Endothelial cell of umbilical vein (primary cell): ENCODE data around the gene CAV2. TPM values are rescaled to one million over a fixed set of nuclear protein-coding genes. Genes with fewer than 3 reads are reported as not detected.

Experiments used
- BruUV-seq: library from RNA; stranded (reverse); fragments of 400-500 nt; replicated peaks from 2 replicates; lab custom pipeline; 2021; lab: Mats Ljungman, UMichigan
- CTCF ChIA-PET: fragments of 300-600, 350-600 bp; sonication (Branson Sonifier 250); formaldehyde crosslinking; loops from one replicate; lab custom pipeline; 2021; ENCODE audit warnings: antibody characterized with exemption, inconsistent platforms; lab: Charles Lee
- POLR2A ChIA-PET: fragments of 300-600, 350-600 bp; sonication (Branson Sonifier 250); formaldehyde crosslinking; loops from one replicate; lab custom pipeline; 2021; ENCODE audit warnings: antibody characterized with exemption, inconsistent platforms; lab: Charles Lee
- DNase-seq: peaks from one replicate; pipeline ENCODE4 v3.0.0-alpha.2; 2011; ENCODE audit warnings: low read depth, low spot score
- FAIRE-seq: peaks from 2 replicates; lab custom pipeline; 2011; peaks lifted over from hg19 to GRCh38; lab: Jason Lieb, UNC
- H2AFZ ChIP-seq: 2 replicates; pipeline ENCODE4 v1.6.0; 2012; ENCODE audit warnings: low read depth, low read length, control low read depth, inconsistent platforms
- H3K27ac ChIP-seq: 2 replicates; pipeline ENCODE4 v1.5.1; 2011; ENCODE audit warnings: low read depth, mild to moderate bottlenecking, control low read depth, low read length, moderate library complexity; ENCODE audit not compliant: insufficient read depth
- H3K27me3 ChIP-seq, 2 experiments: 2 replicates each; pipeline versions ENCODE4 v1.6.0 to v1.6.1; 2011; ENCODE audit warnings: low read length in 2 of 2, mixed read lengths in 1 of 2; ENCODE audit not compliant: control insufficient read depth in 2 of 2, insufficient read depth in 2 of 2
- H3K36me3 ChIP-seq, 2 experiments: 2 replicates in 1 of 2; 3 replicates in 1 of 2; pipeline ENCODE4 v1.5.1; 2011; ENCODE audit warnings: low read length in 2 of 2, mild to moderate bottlenecking in 1 of 2, moderate library complexity in 1 of 2; ENCODE audit not compliant: control insufficient read depth in 2 of 2, insufficient read depth in 2 of 2; ENCODE audit errors: extremely low read depth in 1 of 2
- H3K4me1 ChIP-seq: 3 replicates; pipeline ENCODE4 v1.5.1; 2011; ENCODE audit warnings: mild to moderate bottlenecking, low read length; ENCODE audit not compliant: control insufficient read depth, insufficient read depth; ENCODE audit errors: extremely low read depth
- H3K4me2 ChIP-seq: 2 replicates; pipeline ENCODE4 v1.6.1; 2011; ENCODE audit warnings: low read length, control low read depth, mixed read lengths; ENCODE audit not compliant: insufficient read depth
- H3K4me3 ChIP-seq, 3 experiments: fragments of 200-600 bp in 1 of 3; sonication (generic), shearing (Covaris generic) in 1 of 3; replicated peaks in 1 of 3; 2 replicates each; pipeline ENCODE4 v1.5.1; 2011 to 2016; ENCODE audit warnings: control low read depth in 3 of 3, low read length in 3 of 3, mild to moderate bottlenecking in 2 of 3, inconsistent platforms in 1 of 3, low read depth in 1 of 3, moderate library complexity in 1 of 3; ENCODE audit not compliant: insufficient read depth in 1 of 3
- H3K79me2 ChIP-seq: 2 replicates; pipeline ENCODE4 v1.6.0; 2012; ENCODE audit warnings: low read length, inconsistent platforms; ENCODE audit not compliant: control insufficient read depth, insufficient read depth
- H3K9ac ChIP-seq: replicated peaks from 2 replicates; pipeline ENCODE3; 2011; ENCODE audit warnings: low read length, control low read depth; ENCODE audit not compliant: insufficient read depth; ENCODE audit errors: extremely low read depth
- H3K9me1 ChIP-seq: replicated peaks from 3 replicates; pipeline ENCODE4 v1.6.0; 2011; ENCODE audit warnings: mild to moderate bottlenecking, low read length; ENCODE audit not compliant: control insufficient read depth, insufficient read depth; ENCODE audit errors: extremely low read depth
- H3K9me3 ChIP-seq: replicated peaks from 2 replicates; pipeline ENCODE4 v1.5.1; 2012; ENCODE audit warnings: low read length, inconsistent platforms; ENCODE audit not compliant: control insufficient read depth, insufficient read depth
- H4K20me1 ChIP-seq: replicated peaks from 2 replicates; pipeline ENCODE3; 2011; ENCODE audit warnings: mild to moderate bottlenecking, low read length; ENCODE audit not compliant: control insufficient read depth, insufficient read depth; ENCODE audit errors: extremely low read depth
- EZH2 ChIP-seq: IDR thresholded peaks from 2 replicates; pipeline ENCODE4 v1.6.1; 2012; ENCODE audit warnings: borderline replicate concordance, low read depth, mild to moderate bottlenecking, moderate library complexity, low read length, inconsistent platforms; ENCODE audit not compliant: severe bottlenecking
- FOS ChIP-seq: IDR thresholded peaks from 2 replicates; pipeline ENCODE4 v1.6.1; 2011; ENCODE audit warnings: mild to moderate bottlenecking, low read length, moderate library complexity, borderline replicate concordance; ENCODE audit not compliant: insufficient read depth
- GATA2 ChIP-seq: IDR thresholded peaks from 2 replicates; pipeline ENCODE4 v1.7.0; 2011; ENCODE audit warnings: low read depth, mild to moderate bottlenecking, moderate library complexity, mixed read lengths, low read length; ENCODE audit not compliant: insufficient read length, insufficient read depth
- JUN ChIP-seq: IDR thresholded peaks from 2 replicates; pipeline ENCODE4 v1.6.1; 2011; ENCODE audit warnings: borderline replicate concordance, low read depth; ENCODE audit not compliant: insufficient read length, insufficient read depth
- MAX ChIP-seq: IDR thresholded peaks from 2 replicates; pipeline ENCODE4 v1.6.1; 2011; ENCODE audit not compliant: insufficient read depth, insufficient read length
- MYC ChIP-seq: IDR thresholded peaks from one replicate; pipeline ENCODE4 v1.6.1; 2011; ENCODE audit warnings: mild to moderate bottlenecking, low read depth, low read length
- POLR2A ChIP-seq: IDR thresholded peaks from 2 replicates; pipeline ENCODE4 v1.6.1; 2012; ENCODE audit warnings: low read depth, mild to moderate bottlenecking, control low read depth, low read length
- POLR2AphosphoS5 ChIP-seq: IDR thresholded peaks from 2 replicates; pipeline ENCODE4 v1.6.1; 2012; ENCODE audit warnings: low read depth, mild to moderate bottlenecking, control low read depth, low read length, moderate library complexity; ENCODE audit not compliant: insufficient read depth
- dilution Hi-C: fragments of 300-500 bp; cut with MboI; formaldehyde crosslinking; loops from one replicate; pipeline ENCODE4 v1.15.0; 2019; ENCODE audit warnings: low sequenced_read_pairs; ENCODE audit not compliant: extremely low pct_ligation_motif_present
- intact Hi-C: fragments of 100-400 bp; cut with micrococcal nuclease; formaldehyde crosslinking; loops from one replicate; pipeline ENCODE4 v1.10.0; 2022
- polyA plus RNA-seq, 4 experiments: library from polyadenylated mRNA; depleted of rRNA in 3 of 4; stranded (reverse) in 3 of 4; unstranded in 1 of 4; fragments of >200 nt; gene quantifications; 2 replicates each; pipeline versions ENCODE4 v1.2.1 to v1.2.3, GENCODE V29; 2011 to 2012; ENCODE audit warnings: missing spikeins in 1 of 4
- total RNA-seq: library from RNA; stranded (reverse); gene quantifications from 2 replicates; pipeline ENCODE4 v1.2.3, GENCODE V29; 2021
- TF ChIP-seq, protein P1 (sequence below), 2 donors: IDR thresholded peaks; 1 replicate in 1 of 2; 2 replicates in 1 of 2; pipeline ENCODE4 v1.5.1; 2011; ENCODE audit warnings: low read length in 2 of 2, mild to moderate bottlenecking in 2 of 2, moderate library complexity in 2 of 2, control low read depth in 1 of 2, inconsistent platforms in 1 of 2, low read depth in 1 of 2; ENCODE audit not compliant: insufficient read depth in 1 of 2; ENCODE audit errors: extremely low read depth in 1 of 2

The CAV2 gene
- total and polyA plus RNA-seq, 2 donors (not counting 3 experiments of a cell fraction or from before 2014, with no cell fraction given), result 179 to 327 TPM

DNA sequence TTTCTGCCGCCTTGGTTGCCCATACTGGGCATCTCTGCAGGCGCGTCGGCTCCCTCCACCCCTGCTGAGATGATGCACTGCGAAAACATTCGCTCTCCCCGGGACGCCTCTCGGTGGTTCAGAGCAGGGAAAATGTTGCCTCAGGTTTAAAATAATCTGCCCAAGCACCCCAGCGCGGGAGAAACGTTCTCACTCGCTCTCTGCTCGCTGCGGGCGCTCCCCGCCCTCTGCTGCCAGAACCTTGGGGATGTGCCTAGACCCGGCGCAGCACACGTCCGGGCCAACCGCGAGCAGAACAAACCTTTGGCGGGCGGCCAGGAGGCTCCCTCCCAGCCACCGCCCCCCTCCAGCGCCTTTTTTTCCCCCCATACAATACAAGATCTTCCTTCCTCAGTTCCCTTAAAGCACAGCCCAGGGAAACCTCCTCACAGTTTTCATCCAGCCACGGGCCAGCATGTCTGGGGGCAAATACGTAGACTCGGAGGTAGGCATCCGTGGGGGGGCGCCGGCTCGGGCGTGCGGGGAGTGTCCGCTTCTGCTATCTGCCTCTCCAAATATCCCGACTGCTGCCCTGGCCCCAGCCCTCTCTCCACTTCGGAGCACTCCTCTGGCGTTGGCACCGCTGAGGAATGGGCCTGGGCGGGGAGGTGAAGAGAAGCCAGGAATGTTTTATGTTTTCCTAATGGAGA, 25.2 kb downstream of the CAV2 start, which contains the start of gene CAV1:
Gene CAV1, plus strand, starts transcription at position 428 of the 689 bp plus-strand sequence. Its CDS starts 27 bp downstream, at position 455.
- no peak for TF ChIP-seq EZH2
- TF ChIP-seq POLR2A, result peak; percentile 82
- peak; percentile 17 for TF ChIP-seq JUN
- TF ChIP-seq POLR2AphosphoS5, result peak; percentile 93
- no peak for TF ChIP-seq GATA2
- TF ChIP-seq, protein P1, sequence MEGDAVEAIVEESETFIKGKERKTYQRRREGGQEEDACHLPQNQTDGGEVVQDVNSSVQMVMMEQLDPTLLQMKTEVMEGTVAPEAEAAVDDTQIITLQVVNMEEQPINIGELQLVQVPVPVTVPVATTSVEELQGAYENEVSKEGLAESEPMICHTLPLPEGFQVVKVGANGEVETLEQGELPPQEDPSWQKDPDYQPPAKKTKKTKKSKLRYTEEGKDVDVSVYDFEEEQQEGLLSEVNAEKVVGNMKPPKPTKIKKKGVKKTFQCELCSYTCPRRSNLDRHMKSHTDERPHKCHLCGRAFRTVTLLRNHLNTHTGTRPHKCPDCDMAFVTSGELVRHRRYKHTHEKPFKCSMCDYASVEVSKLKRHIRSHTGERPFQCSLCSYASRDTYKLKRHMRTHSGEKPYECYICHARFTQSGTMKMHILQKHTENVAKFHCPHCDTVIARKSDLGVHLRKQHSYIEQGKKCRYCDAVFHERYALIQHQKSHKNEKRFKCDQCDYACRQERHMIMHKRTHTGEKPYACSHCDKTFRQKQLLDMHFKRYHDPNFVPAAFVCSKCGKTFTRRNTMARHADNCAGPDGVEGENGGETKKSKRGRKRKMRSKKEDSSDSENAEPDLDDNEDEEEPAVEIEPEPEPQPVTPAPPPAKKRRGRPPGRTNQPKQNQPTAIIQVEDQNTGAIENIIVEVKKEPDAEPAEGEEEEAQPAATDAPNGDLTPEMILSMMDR (IDR thresholded peaks at IDR 0.05; ENCODE audit: extremely low read depth in 1 of 2, insufficient read depth in 1 of 2, low read depth in 1 of 2, low read length in 2 of 2), result peak; percentile 18 to 41
- TF ChIP-seq MAX, result peak; percentile 6
- TF ChIP-seq MYC, result peak; percentile 11
- TF ChIP-seq FOS, result peak; percentile 18
- peak; percentile 96 for DNase-seq
- Histone ChIP-seq H3K36me3 (peaks cover 8 to 13% of the 10 kb centered on the region in 2 experiments), H3K4me2 (peak within 1 kb of the TSS; percentile 84), H3K27me3 (no peaks in the 10 kb centered on the region), H3K9me3 (no peaks in the 10 kb centered on the region), H3K9me1 (no peaks in the 10 kb centered on the region), H3K4me1 (peaks cover 64% of the 10 kb centered on the region), H4K20me1 (peaks cover 7% of the 10 kb centered on the region), H2AFZ (no peak within 1 kb of the TSS), H3K4me3 (peak within 1 kb of the TSS; percentile 74 to 98 (median 90)), H3K27ac (peak within 1 kb of the TSS; percentile 97), H3K9ac (peak within 1 kb of the TSS; percentile 100), H3K79me2 (peaks cover 49% of the 10 kb centered on the region)
- no TSS peak for BruUV-seq
- CTCF ChIA-PET, result interaction anchor here (0.9 to 5.1 kb wide), 10 partner anchors 20 to 345 kb away, joined by 3 to 64 read pairs (median 14); partner anchors contain the start of gene CAV2
- FAIRE-seq, result peak; percentile 88
- intact Hi-C loops, result loop anchor here (1.0 to 10.0 kb wide), 9 partner anchors 23 to 352 kb away; partner anchors contain the start of gene MET
- POLR2A ChIA-PET, result interaction anchor here (1.9 kb wide), 1 partner anchor 265 kb away, joined by 12 read pairs; no protein-coding TSS in a partner anchor
- dilution Hi-C loops, result loop anchor here (25.0 kb wide), 2 partner anchors 187 to 262 kb away; no protein-coding TSS in a partner anchor
